GM12864 (cell line): ENCODE data around the gene KMT5C.

Experiments used
- DNase-seq: peaks from one replicate; pipeline ENCODE4 v3.0.0-alpha.2; 2011; ENCODE audit warnings: low read depth
- H3K4me3 ChIP-seq: 2 replicates; pipeline ENCODE4 v1.5.1; 2011; ENCODE audit warnings: mild to moderate bottlenecking, low read depth, low read length, control low read depth
- TF ChIP-seq, protein P1 (sequence below): IDR thresholded peaks from 2 replicates; pipeline ENCODE4 v1.5.1; 2011; ENCODE audit warnings: low read depth, mild to moderate bottlenecking, moderate library complexity, low read length, control low read depth, inconsistent platforms; ENCODE audit errors: missing control alignments

The KMT5C gene

DNA sequence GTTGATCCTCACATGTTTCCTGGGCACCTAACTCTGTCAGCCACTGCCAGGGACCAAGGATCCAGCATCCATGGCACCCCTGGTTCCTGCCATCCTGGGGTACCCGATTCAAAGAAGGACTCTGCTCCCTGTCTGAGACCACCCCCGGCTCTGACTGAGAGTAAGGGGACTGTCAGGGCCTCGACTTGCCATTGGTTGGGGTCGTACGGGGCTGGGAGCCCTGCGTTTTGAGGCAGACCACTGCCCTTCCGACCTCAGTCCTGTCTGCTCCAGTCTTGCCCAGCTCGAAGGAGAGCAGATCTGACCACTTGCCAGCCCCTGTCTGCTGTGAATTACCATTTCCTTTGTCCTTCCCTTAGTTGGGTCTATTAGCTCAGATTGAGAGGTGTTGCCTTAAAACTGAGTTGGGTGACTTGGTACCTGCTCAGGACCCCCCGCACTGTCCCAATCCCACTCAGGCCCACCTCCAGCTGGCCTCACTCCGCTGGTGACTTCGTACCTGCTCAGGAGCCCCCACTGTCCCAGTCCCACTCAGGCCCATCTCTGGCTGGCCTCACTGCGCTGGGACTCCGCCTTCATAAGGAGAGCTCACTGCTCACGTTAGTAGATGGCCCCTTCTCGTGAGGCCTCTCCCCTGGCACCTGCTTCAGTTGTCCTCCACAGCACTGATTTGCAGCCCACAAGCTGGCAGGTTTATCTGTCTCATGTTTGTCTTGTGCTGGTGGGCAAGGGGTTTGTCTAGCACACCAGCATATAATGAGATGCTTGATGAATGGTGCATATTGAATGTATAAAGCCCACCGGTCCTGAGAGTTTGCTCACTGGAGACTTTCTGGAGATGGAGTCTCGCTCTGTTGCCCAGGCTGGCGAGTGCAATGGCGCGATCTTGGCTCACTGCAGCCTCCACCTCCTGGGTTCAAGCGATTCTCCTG lies 50.0 kb downstream of the KMT5C start:
- no peak for DNase-seq
- TF ChIP-seq, protein P1, sequence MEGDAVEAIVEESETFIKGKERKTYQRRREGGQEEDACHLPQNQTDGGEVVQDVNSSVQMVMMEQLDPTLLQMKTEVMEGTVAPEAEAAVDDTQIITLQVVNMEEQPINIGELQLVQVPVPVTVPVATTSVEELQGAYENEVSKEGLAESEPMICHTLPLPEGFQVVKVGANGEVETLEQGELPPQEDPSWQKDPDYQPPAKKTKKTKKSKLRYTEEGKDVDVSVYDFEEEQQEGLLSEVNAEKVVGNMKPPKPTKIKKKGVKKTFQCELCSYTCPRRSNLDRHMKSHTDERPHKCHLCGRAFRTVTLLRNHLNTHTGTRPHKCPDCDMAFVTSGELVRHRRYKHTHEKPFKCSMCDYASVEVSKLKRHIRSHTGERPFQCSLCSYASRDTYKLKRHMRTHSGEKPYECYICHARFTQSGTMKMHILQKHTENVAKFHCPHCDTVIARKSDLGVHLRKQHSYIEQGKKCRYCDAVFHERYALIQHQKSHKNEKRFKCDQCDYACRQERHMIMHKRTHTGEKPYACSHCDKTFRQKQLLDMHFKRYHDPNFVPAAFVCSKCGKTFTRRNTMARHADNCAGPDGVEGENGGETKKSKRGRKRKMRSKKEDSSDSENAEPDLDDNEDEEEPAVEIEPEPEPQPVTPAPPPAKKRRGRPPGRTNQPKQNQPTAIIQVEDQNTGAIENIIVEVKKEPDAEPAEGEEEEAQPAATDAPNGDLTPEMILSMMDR, result no peak
- no peak overlapping the region for H3K4me3 ChIP-seq

DNA sequence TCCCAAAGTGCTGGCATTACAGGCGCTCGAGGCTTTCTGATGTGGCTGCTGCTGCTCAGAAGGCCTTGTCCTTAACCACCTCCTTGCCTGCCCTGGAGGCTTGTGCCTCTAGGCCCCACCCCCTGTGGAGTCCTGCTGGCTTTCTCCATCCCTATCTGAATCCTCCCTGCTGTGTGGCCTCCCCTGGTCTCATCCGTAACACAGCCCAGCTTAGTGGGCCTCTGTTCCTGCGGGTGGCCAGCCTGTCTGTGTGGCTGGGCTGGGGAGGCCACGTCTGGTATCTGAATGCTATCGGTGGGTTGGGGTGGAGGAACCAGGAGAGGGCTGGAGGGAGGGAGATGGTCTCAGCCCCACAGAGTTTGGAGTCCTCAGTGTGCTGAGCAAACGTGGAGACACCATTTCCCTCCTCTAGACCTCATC lies 50.8 kb downstream of the KMT5C start:
- H3K4me3 ChIP-seq, result no peak overlapping the region
- DNase-seq, result no peak
- TF ChIP-seq, protein P1, result no peak

DNA sequence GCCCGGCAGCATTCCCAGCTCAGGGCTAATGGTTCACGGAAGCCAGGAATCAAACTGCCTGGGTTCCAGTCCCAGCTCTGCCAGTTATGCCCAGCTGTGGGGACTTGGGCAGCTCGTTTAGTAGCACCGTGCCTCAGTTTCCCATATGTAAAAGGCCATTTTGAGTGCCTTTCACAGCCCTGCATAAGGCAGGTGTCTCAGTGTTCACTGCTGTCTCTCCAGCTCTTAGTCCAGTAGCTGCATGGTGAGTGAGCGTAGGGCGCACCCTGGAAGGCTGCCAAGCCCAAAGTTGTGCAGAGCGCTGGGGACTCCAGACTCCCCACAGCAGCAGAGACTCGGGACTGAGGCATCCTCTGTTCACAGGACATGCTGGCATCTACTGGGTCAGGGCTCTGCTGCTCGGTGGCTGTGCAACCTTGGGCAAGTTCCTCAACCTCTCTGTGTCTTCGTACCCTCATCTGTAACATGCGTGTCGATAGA lies 51.6 kb downstream of the KMT5C start:
- H3K4me3 ChIP-seq, result no peak overlapping the region
- DNase-seq, result no peak
- TF ChIP-seq, protein P1, result no peak

DNA sequence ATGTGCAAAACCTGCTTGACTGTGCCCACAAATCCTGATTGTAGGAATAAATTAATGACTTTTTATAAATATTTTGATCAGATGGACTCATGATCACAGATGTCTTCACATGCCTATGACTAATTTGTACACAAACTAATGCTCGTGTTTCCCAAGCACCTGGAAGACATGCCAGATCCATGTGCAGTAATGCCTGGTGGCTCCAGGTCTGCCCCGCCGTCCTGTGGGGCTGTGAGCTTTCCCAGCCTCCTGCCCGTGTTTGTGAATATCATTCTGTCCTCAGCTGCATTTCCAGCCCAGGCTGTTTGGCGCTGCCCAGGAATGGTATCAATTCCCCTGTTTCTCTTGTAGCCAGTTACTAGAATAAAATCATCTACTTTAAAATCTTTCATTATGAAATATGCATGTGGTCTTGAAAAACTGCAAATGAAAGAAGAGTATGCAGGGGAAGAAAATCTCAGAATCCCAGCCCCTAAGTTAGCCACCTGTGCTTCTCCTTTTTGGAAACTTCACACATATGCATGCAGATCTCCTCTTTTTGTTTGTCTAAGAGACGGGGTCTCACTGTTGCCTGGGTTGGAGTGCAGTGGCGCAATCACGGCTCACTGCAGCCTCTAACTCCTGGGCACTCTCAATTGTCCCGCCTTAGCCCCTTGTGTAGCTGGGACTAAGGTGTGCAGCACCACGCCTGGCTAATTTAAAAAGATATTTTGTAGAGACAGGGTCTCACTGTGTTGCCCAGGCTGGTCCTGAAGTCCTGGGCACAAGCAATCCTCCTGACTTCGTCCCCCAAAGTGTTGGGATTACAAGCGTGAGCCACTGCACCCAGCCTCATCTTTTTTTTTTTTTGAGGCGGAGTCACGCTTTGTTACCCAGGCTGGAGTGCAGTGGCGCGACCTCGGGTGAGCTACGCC lies 52.3 kb downstream of the KMT5C start:
- no peak overlapping the region for H3K4me3 ChIP-seq
- TF ChIP-seq, protein P1, result no peak
- DNase-seq, result no peak

DNA sequence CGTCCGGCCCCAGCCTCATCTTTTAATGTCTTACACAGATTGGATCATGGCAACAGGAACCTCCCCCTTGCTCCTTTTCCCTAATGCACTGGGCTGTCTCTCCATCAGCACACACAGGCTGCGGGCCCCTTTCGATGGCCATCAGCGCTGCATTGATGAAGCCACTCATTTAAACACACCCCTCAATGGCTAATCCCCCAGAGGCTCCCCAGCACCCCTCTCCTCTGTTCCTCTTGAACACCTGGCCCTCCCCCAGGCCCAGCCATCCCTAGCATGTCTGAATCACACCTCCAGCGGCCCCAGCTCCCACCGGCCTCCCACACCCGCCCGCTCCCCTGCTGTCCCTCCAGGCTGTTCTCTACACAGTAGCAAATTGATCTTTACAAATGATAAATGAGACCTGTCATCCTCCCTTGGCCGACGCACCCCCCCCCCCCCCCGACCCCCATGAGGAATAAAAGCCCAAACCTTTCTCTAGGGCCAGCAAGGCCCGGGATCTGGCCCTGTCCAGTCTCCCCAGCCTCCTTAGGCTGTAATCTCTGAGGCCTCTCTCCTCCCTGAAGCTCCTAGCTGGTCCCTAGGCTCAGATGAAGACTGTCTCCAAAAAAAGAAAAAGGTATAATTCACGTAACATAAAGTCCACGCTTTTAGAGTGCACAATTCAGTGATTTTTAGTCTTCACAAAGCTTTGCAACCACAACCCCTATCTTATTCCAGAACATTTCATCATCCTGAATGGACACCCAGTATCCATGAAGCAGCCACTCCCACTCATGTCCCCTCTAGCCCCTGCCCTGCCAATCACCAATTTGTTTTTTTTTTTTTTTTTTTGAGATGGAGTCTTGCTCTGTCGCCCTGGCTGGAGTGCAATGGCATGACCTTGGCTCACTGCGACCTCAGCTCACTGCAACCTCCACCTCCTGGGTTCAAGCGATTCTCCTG lies 53.4 kb downstream of the KMT5C start:
- DNase-seq, result no peak
- H3K4me3 ChIP-seq, result no peak overlapping the region
- TF ChIP-seq, protein P1, result no peak
